Right atrium auricular region (tissue), 2 donors: ENCODE measurements around the gene BHLHA9. TPM values are rescaled to one million over a fixed set of nuclear protein-coding genes. Genes with fewer than 3 reads are reported as not detected.

Experiments used
- DNase-seq: peaks from one replicate; pipeline ENCODE4 v3.0.0-alpha.2; 2019; ENCODE audit warnings: low spot score
- H3K27ac ChIP-seq, 2 donors: fragments of 200-600 bp; sonication (generic); 1 replicate in 1 of 2; 2 replicates in 1 of 2; pipeline ENCODE4 v1.5.1; 2016 to 2019
- H3K27me3 ChIP-seq, 2 donors: fragments of 200-600 bp; sonication (generic); one replicate each; pipeline versions ENCODE4 v1.5.1 to v1.6.0; 2017 to 2019
- H3K36me3 ChIP-seq: fragments of 200-600 bp; sonication (generic); one replicate; pipeline ENCODE4 v1.5.1; 2016
- H3K4me1 ChIP-seq, 2 donors: fragments of 200-600 bp; sonication (generic); one replicate each; pipeline versions ENCODE4 v1.5.1 to v1.6.0; 2017 to 2019
- H3K4me3 ChIP-seq, 2 donors: fragments of 200-600 bp; sonication (generic); 1 replicate in 1 of 2; 2 replicates in 1 of 2; pipeline ENCODE4 v1.5.1; 2017 to 2019; ENCODE audit warnings: mild to moderate bottlenecking in 1 of 2, moderate library complexity in 1 of 2
- H3K9me3 ChIP-seq, 2 donors: fragments of 200-600 bp; sonication (generic); one replicate each; pipeline ENCODE4 v1.5.1; 2019
- CTCF ChIP-seq, 2 donors: fragments of 200-600 bp; sonication (generic); IDR thresholded peaks; one replicate each; pipeline ENCODE4 v1.5.1; 2019; ENCODE audit warnings: antibody characterized with exemption in 2 of 2
- total RNA-seq, 2 donors: library from RNA; depleted of rRNA; stranded (reverse); fragments of >200 nt; gene quantifications; one replicate each; pipeline ENCODE4 v1.1.0, GENCODE V29; 2016

The BHLHA9 gene
- total RNA-seq, 2 donors from 2014 or later, result not detected

DNA sequence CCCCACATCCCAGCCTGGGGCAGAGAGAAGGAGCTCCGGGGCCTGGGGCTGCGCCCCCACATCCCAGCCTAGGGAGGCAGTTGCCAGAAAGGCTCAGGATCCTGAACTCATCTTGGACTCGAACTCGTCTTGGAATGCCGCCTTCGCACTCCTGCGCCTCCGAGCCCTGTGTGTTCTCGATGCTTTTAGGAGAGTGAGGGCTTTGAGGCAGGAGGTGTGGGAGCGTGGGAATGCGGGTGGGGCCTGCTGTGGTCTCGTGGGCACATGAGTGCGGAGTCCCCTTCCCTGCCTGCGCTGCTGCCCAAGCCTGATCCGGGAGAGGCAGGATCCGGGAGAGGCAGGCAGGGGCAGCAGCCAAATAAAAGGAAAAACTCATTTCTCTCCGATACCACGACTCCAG lies 1.2 kb downstream of the BHLHA9 start:
- Histone ChIP-seq H3K27ac (no peak overlapping the region), H3K4me1 (peaks cover 0 to 22% of the 10 kb centered on the region in 2 donors), H3K36me3 (no peaks in the 10 kb centered on the region), H3K9me3 (no peaks in the 10 kb centered on the region), H3K27me3 (no peaks in the 10 kb centered on the region), H3K4me3 (no peak overlapping the region)
- no peak for DNase-seq
- no peak for TF ChIP-seq CTCF (IDR thresholded peaks at IDR 0.05)

DNA sequence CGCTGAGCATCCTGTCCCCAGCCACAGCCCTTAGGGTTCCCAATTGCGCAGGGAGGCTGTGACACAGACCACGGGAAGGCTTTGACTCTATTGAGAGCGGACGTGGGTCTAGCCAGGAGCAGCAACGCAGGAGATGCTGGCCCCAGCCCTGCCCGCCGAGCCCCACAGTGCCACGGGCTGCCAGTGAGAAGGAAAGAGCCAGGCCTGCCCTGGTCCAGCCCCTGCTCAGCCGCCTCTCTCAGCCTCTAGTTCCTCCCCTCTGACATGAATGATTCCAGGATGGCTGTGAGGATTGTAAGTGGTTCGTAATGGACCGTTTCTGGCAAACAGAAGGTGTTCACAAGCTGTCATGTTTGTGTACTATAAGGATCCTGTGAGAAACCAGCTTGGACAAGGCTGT lies 2.5 kb downstream of the BHLHA9 start:
- no peak for TF ChIP-seq CTCF (IDR thresholded peaks at IDR 0.05)
- Histone ChIP-seq H3K4me3 (no peak overlapping the region), H3K27me3 (no peaks in the 10 kb centered on the region), H3K36me3 (no peaks in the 10 kb centered on the region), H3K4me1 (peaks cover 0 to 14% of the 10 kb centered on the region in 2 donors), H3K9me3 (no peaks in the 10 kb centered on the region), H3K27ac (no peak overlapping the region)
- DNase-seq, result no peak

GRCh38 chr17:1273492-1274244 lies 3.4 kb downstream of the BHLHA9 start:
- H3K4me3 ChIP-seq, result no peak overlapping the region
- no peaks in the 10 kb centered on the region for H3K9me3 ChIP-seq
- no peaks in the 10 kb centered on the region for H3K36me3 ChIP-seq
- no peak overlapping the region for H3K27ac ChIP-seq
- no peak for TF ChIP-seq CTCF (IDR thresholded peaks at IDR 0.05)
- no peaks in the 10 kb centered on the region for H3K27me3 ChIP-seq
- DNase-seq, result no peak
- H3K4me1 ChIP-seq, result peaks cover 0 to 12% of the 10 kb centered on the region in 2 donors

- TF ChIP-seq CTCF (IDR thresholded peaks at IDR 0.05), result no peak
- Histone ChIP-seq H3K9me3 (no peaks in the 10 kb centered on the region), H3K27ac (no peak overlapping the region), H3K4me1 (peaks cover 0 to 12% of the 10 kb centered on the region in 2 donors), H3K4me3 (no peak overlapping the region), H3K36me3 (no peaks in the 10 kb centered on the region), H3K27me3 (no peaks in the 10 kb centered on the region)
- DNase-seq, result no peak
Measured at GRCh38 chr17:1274245-1274608, 4.0 kb downstream of the BHLHA9 start.

DNA sequence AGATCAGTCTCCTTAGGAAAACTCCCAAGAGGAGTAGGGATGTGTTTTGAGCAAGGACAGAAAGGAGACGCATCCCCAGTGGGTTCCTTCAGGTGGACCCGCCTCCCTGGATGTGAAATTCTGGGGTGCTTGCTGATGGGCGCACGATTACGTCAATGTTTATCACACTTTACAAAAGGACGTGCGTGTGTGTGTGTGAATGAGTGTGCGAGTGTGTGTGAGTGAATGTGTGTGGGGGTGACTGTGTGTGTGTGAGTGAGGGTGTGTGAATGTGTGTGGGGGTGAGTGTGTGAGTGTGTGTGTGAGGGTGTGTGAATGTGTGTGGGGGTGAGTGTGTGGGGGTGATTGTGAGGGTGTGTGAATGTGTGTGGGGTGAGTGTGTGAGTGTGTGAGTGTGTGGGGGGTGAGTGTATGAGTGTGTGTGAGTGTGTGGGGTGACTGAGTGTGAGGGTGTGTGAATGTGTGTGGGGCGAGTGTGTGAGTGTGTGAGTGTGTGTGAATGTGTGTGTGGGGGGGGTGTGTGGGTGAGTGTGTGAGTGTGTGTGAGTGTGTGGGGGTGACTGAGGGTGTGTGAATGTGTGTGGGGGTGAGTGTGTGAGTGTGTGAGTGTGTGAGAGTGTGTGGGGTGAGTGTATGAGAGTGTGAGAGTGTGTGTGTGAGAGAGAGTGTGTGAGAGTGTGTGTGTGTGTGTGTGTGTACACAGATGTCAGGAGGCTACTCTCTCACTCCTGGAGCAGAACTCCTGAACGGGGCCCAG lies 5.1 kb downstream of the BHLHA9 start:
- H3K27ac ChIP-seq, result no peak overlapping the region
- H3K4me3 ChIP-seq, result no peak overlapping the region
- no peaks in the 10 kb centered on the region for H3K27me3 ChIP-seq
- DNase-seq, result no peak
- H3K4me1 ChIP-seq, result peaks cover 0 to 10% of the 10 kb centered on the region in 2 donors
- H3K36me3 ChIP-seq, result no peaks in the 10 kb centered on the region
- H3K9me3 ChIP-seq, result no peaks in the 10 kb centered on the region
- no peak for TF ChIP-seq CTCF (IDR thresholded peaks at IDR 0.05)
